ENCODE measurements around the gene FAM24A. TPM values are rescaled to one million over a fixed set of nuclear protein-coding genes. Genes with fewer than 3 reads are reported as not detected.

The FAM24A gene
- total RNA-seq, 1 experiment from 2014 or later, result not detected

DNA sequence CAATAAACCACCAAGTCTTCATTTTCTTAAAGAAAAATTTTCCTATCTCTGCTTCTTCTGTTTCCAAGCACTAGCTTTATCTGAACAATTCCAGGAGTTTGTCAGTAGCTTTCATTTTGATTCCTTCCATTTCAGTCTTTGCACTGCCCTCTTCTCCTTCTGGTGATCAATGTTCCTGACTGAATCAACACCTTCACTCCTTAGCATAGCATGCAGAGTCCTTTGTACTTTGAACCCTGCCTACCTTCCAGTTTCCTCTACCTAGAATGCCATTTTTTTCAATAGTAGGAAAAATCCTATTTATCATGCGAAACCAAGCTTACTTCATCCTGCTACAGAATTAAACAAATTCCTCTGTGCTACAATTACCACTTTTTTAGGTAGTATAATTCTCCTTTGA lies 45.5 kb downstream of the FAM24A start:
- H3K4me2 ChIP-seq (ENCODE audit: low read length), result no peak overlapping the region
- no TSS peak for BruUV-seq (replicated peaks)
- no peaks in the 10 kb centered on the region for H3K36me3 ChIP-seq (ENCODE audit: low read depth, low read length)
- H3K9ac ChIP-seq (ENCODE audit: low read length), result no peak overlapping the region
- H3K9me2 ChIP-seq (replicated peaks; ENCODE audit: low read length), result no peaks in the 10 kb centered on the region
- peaks cover 14% of the 10 kb centered on the region; the same call in 1 of the 2 replicates for H3K4me1 ChIP-seq (ENCODE audit: insufficient read depth, low read length)
- no peaks in the 10 kb centered on the region for H4K20me1 ChIP-seq (ENCODE audit: low read length)
- CTCF ChIA-PET, result no interaction called here
- H3F3A ChIP-seq (ENCODE audit: low read length, unreplicated experiment), result no peaks in the 10 kb centered on the region
- DNase-seq (no peak), ATAC-seq (no peak)
- TF ChIP-seq EZH2 (IDR thresholded peaks at IDR 0.05; ENCODE audit: low read length, unreplicated experiment) (no peak), EZH2phosphoT487 (IDR thresholded peaks at IDR 0.05; ENCODE audit: borderline replicate concordance, low read length) (no peak)
- TF ChIP-seq, protein P1, sequence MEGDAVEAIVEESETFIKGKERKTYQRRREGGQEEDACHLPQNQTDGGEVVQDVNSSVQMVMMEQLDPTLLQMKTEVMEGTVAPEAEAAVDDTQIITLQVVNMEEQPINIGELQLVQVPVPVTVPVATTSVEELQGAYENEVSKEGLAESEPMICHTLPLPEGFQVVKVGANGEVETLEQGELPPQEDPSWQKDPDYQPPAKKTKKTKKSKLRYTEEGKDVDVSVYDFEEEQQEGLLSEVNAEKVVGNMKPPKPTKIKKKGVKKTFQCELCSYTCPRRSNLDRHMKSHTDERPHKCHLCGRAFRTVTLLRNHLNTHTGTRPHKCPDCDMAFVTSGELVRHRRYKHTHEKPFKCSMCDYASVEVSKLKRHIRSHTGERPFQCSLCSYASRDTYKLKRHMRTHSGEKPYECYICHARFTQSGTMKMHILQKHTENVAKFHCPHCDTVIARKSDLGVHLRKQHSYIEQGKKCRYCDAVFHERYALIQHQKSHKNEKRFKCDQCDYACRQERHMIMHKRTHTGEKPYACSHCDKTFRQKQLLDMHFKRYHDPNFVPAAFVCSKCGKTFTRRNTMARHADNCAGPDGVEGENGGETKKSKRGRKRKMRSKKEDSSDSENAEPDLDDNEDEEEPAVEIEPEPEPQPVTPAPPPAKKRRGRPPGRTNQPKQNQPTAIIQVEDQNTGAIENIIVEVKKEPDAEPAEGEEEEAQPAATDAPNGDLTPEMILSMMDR (conservative IDR thresholded peaks at IDR 0.05; ENCODE audit: low read depth, low read length), result no peak
- no peak overlapping the region for H2AFZ ChIP-seq (ENCODE audit: low read length)
- POLR2A ChIA-PET (ENCODE audit: unreplicated experiment), result no interaction called here
- H3K9me3 ChIP-seq (ENCODE audit: low read length), result no peaks in the 10 kb centered on the region
- intact Hi-C loops (cut with micrococcal nuclease), result loop anchor here (2.0 kb wide), 1 partner anchor 25 kb away; the partner anchor contains the start of gene PSTK
- no peak overlapping the region for H3K4me3 ChIP-seq (ENCODE audit: low read length)
- H3K27me3 ChIP-seq (ENCODE audit: low read length), result no peaks in the 10 kb centered on the region
- H3K79me2 ChIP-seq (ENCODE audit: low read length), result peaks cover 15% of the 10 kb centered on the region
- no peak overlapping the region for H3K27ac ChIP-seq (ENCODE audit: low read length)

- Histone ChIP-seq H3K27me3 (ENCODE audit: low read length) (no peaks in the 10 kb centered on the region), H3K79me2 (ENCODE audit: low read length) (peaks cover 10% of the 10 kb centered on the region), H3K9ac (ENCODE audit: low read length) (no peak overlapping the region), H3K4me3 (ENCODE audit: low read length) (no peak overlapping the region), H3F3A (ENCODE audit: low read length, unreplicated experiment) (no peaks in the 10 kb centered on the region), H2AFZ (ENCODE audit: low read length) (no peak overlapping the region), H4K20me1 (ENCODE audit: low read length) (no peaks in the 10 kb centered on the region), H3K9me3 (ENCODE audit: low read length) (no peaks in the 10 kb centered on the region), H3K4me1 (ENCODE audit: insufficient read depth, low read length) (peaks cover 9% of the 10 kb centered on the region; the same call in 1 of the 2 replicates), H3K4me2 (ENCODE audit: low read length) (no peak overlapping the region), H3K36me3 (ENCODE audit: low read depth, low read length) (no peaks in the 10 kb centered on the region), H3K9me2 (replicated peaks; ENCODE audit: low read length) (no peaks in the 10 kb centered on the region), H3K27ac (ENCODE audit: low read length) (no peak overlapping the region)
- ChIA-PET CTCF (no interaction called here), POLR2A (ENCODE audit: unreplicated experiment) (no interaction called here)
- BruUV-seq (replicated peaks), result no TSS peak
- DNase-seq, result no peak
- no peak for ATAC-seq
- no peak for TF ChIP-seq EZH2 (IDR thresholded peaks at IDR 0.05; ENCODE audit: low read length, unreplicated experiment)
- intact Hi-C loops (cut with micrococcal nuclease), result no loop called here
Observed at GRCh38 chr10:122957474-122957873, 47.1 kb downstream of the FAM24A start.

DNA sequence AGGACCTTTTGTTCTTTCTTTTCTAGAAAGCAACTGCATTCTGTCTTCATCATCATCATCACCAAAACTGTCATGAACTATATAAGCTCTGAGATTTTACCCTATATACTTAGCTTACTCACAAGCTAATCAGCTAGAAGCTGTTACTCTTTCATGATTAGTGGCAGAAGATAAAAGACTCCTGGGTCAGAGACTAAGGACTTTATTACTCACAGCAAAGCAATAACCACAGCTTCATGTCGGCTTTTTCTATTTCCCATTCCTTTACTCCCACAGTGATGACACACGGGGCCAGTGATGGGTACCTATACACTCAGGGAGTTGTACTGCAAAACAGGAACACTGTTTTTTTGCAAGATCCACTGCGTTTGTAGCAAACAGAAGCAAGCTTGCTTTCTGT lies 52.0 kb downstream of the FAM24A start:
- H3K9me2 ChIP-seq (replicated peaks; ENCODE audit: low read length), result no peaks in the 10 kb centered on the region
- intact Hi-C loops (cut with micrococcal nuclease), result no loop called here
- H3K9ac ChIP-seq (ENCODE audit: low read length), result no peak overlapping the region
- TF ChIP-seq, protein P1 (conservative IDR thresholded peaks at IDR 0.05; ENCODE audit: low read depth, low read length), result no peak
- TF ChIP-seq EZH2 (IDR thresholded peaks at IDR 0.05; ENCODE audit: low read length, unreplicated experiment) (no peak), EZH2phosphoT487 (IDR thresholded peaks at IDR 0.05; ENCODE audit: borderline replicate concordance, low read length) (no peak)
- no peak overlapping the region for H3K4me3 ChIP-seq (ENCODE audit: low read length)
- DNase-seq, result no peak
- no peaks in the 10 kb centered on the region for H3K36me3 ChIP-seq (ENCODE audit: low read depth, low read length)
- POLR2A ChIA-PET (ENCODE audit: unreplicated experiment), result no interaction called here
- no peaks in the 10 kb centered on the region for H4K20me1 ChIP-seq (ENCODE audit: low read length)
- CTCF ChIA-PET, result interaction anchor here (0.5 kb wide), 1 partner anchor 257 kb away, joined by 5 read pairs; no protein-coding TSS in a partner anchor
- no peak overlapping the region for H3K27ac ChIP-seq (ENCODE audit: low read length)
- no peaks in the 10 kb centered on the region for H3K9me3 ChIP-seq (ENCODE audit: low read length)
- no TSS peak for BruUV-seq (replicated peaks)
- no peaks in the 10 kb centered on the region for H3K27me3 ChIP-seq (ENCODE audit: low read length)
- no peaks in the 10 kb centered on the region for H3K4me1 ChIP-seq (ENCODE audit: insufficient read depth, low read length)
- H3K4me2 ChIP-seq (ENCODE audit: low read length), result no peak overlapping the region
- no peaks in the 10 kb centered on the region for H3F3A ChIP-seq (ENCODE audit: low read length, unreplicated experiment)
- no peaks in the 10 kb centered on the region for H3K79me2 ChIP-seq (ENCODE audit: low read length)
- no peak overlapping the region for H2AFZ ChIP-seq (ENCODE audit: low read length)
- ATAC-seq, result no peak

Other genes with a start within 250 kb of the FAM24A start
- gene C10orf120, start 210.8 kb upstream of the FAM24A start, total RNA-seq (2014; rRNA removed), result not detected in 2 replicates
- 0.36 and 0.40 TPM in 2 replicates for gene CUZD1, start 64.8 kb upstream of the FAM24A start, total RNA-seq (2014; rRNA removed)
- gene FAM24B, start 31.0 kb upstream of the FAM24A start, total RNA-seq (2014; rRNA removed), result 5.2 and 12.4 TPM in 2 replicates
- 4.5 and 6.2 TPM in 2 replicates for gene C10orf88, start 43.6 kb downstream of the FAM24A start, total RNA-seq (2014; rRNA removed)
- gene PSTK, start 69.8 kb downstream of the FAM24A start, total RNA-seq (2014; rRNA removed), result 2.3 and 2.6 TPM in 2 replicates
- 1.6 TPM in 2 replicates for gene IKZF5, start 98.2 kb downstream of the FAM24A start, total RNA-seq (2014; rRNA removed)
- 2.8 and 3.2 TPM in 2 replicates for gene ACADSB, start 98.4 kb downstream of the FAM24A start, total RNA-seq (2014; rRNA removed)
- 0.51 TPM in 1 of 2 replicates, not detected in the other for gene HMX3, start 225.4 kb downstream of the FAM24A start, total RNA-seq (2014; rRNA removed)
- not detected in 2 replicates for gene HMX2, start 237.5 kb downstream of the FAM24A start, total RNA-seq (2014; rRNA removed)
- gene BUB3, start 243.8 kb downstream of the FAM24A start, total RNA-seq (2014; rRNA removed), result 271 and 291 TPM in 2 replicates